Breast epithelium (tissue), 4 donors: ENCODE measurements around the gene JPH3. TPM values are rescaled to one million over a fixed set of nuclear protein-coding genes. Genes with fewer than 3 reads are reported as not detected.

Experiments
- DNase-seq, 2 donors: peaks; one replicate each; pipeline ENCODE4 v3.0.0-alpha.2; 2019; ENCODE audit warnings: low spot score in 2 of 2
- H3K27ac ChIP-seq, 2 donors: fragments of 200-600 bp; sonication (generic) in 1 of 2; one replicate each; pipeline ENCODE4 v1.5.1; 2016 to 2019; ENCODE audit warnings: mild to moderate bottlenecking in 1 of 2
- H3K27me3 ChIP-seq, 2 donors: fragments of 200-600 bp; sonication (generic) in 1 of 2; one replicate each; pipeline versions ENCODE4 v1.5.1 to v1.6.0; 2017 to 2019; ENCODE audit warnings: control low read depth in 1 of 2, mild to moderate bottlenecking in 1 of 2
- H3K36me3 ChIP-seq: fragments of 200-600 bp; one replicate; pipeline ENCODE4 v1.5.1; 2019
- H3K4me1 ChIP-seq, 2 donors: fragments of 200-600 bp; sonication (generic); one replicate each; pipeline ENCODE4 v1.5.1; 2016 to 2019; ENCODE audit warnings: control low read depth in 1 of 2
- H3K4me3 ChIP-seq, 3 donors: fragments of 200-600 bp; sonication (generic); 1 replicate in 2 of 3; 2 replicates in 1 of 3; pipeline ENCODE4 v1.5.1; 2016 to 2019; ENCODE audit warnings: mild to moderate bottlenecking in 3 of 3, moderate library complexity in 2 of 3
- H3K9me3 ChIP-seq, 2 donors: fragments of 200-600 bp; sonication (generic) in 1 of 2; one replicate each; pipeline ENCODE4 v1.5.1; 2016 to 2019; ENCODE audit warnings: control low read depth in 1 of 2
- CTCF ChIP-seq, 3 donors: fragments of 450-650 bp; IDR thresholded peaks; one replicate each; pipeline ENCODE4 v1.5.1; 2016 to 2017; ENCODE audit warnings: antibody characterized with exemption in 3 of 3, mild to moderate bottlenecking in 3 of 3, moderate library complexity in 3 of 3
- POLR2A ChIP-seq: fragments of 450-650 bp; IDR thresholded peaks from one replicate; pipeline ENCODE4 v1.6.1; 2016; ENCODE audit warnings: antibody characterized with exemption, mild to moderate bottlenecking, moderate library complexity
- POLR2AphosphoS5 ChIP-seq, 3 donors: sonication (generic); formaldehyde crosslinking; IDR thresholded peaks; one replicate each; pipeline ENCODE4 v1.6.1; 2017; ENCODE audit warnings: antibody characterized with exemption in 3 of 3
- intact Hi-C: fragments of 100-400 bp; cut with DNase I; formaldehyde crosslinking; loops from one replicate; pipeline ENCODE4 v1.15.1; 2023; ENCODE audit warnings: low total_unique reads
- total RNA-seq, 3 donors: library from RNA; depleted of rRNA; stranded (reverse); fragments of >200 nt; gene quantifications; one replicate each; pipeline ENCODE4 v1.1.0, GENCODE V29; 2016

Gene JPH3
- total RNA-seq, 3 donors from 2014 or later, result 0.33 TPM; not detected in 2

DNA sequence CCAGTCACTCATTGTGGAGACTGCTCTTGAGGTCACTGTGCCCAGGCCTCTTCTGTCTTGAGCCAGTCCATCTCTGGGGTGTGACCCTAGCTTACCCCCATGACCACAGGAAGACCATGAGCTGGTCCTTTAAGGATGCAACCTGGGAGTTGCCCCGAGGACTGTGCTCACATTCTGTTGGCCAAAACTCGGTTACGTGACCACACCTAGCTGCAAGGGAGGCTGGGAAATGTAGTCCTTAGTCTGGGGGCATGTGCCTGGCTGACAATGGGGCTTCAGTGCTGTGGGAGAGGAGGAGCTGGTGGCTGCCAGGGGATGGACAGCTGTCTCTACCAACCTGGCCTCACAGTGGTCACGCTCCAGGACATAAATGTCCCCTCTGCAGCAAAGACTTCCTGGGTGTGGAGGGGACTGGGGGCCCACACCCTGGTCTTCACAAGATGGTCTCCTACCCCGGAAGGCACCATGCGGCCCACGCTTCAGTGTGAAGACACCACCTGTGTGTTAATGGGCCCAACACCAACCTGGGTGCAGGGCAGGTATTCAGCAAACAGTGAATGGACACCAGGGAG lies 55.4 kb downstream of the JPH3 start:
- intact Hi-C loops, result no loop called here
- Histone ChIP-seq H3K27me3 (peaks cover 0 to 56% of the 10 kb centered on the region in 2 donors), H3K4me1 (no peaks in the 10 kb centered on the region)

GRCh38 chr16:87658564-87659225 lies 56.4 kb downstream of the JPH3 start:
- intact Hi-C loops, result no loop called here
- no peak for DNase-seq
- H3K9me3 ChIP-seq, result peaks cover 0 to 4% of the 10 kb centered on the region in 2 donors
- peaks cover 0 to 58% of the 10 kb centered on the region in 2 donors for H3K27me3 ChIP-seq
- H3K4me1 ChIP-seq, result no peaks in the 10 kb centered on the region
- H3K36me3 ChIP-seq, result no peaks in the 10 kb centered on the region
- no peak overlapping the region for H3K4me3 ChIP-seq
- no peak overlapping the region for H3K27ac ChIP-seq
- TF ChIP-seq POLR2AphosphoS5 (IDR thresholded peaks at IDR 0.05) (no peak), CTCF (IDR thresholded peaks at IDR 0.05) (no peak), POLR2A (no peak)

More for the DNA sequence above, 55.4 kb downstream of the JPH3 start:
- no peak overlapping the region for H3K27ac ChIP-seq
- no peaks in the 10 kb centered on the region for H3K36me3 ChIP-seq
- TF ChIP-seq POLR2A, result no peak
- TF ChIP-seq CTCF (IDR thresholded peaks at IDR 0.05), result no peak
- TF ChIP-seq POLR2AphosphoS5 (IDR thresholded peaks at IDR 0.05), result no peak
- DNase-seq, result no peak
- H3K9me3 ChIP-seq, result peaks cover 0 to 4% of the 10 kb centered on the region in 2 donors
- H3K4me3 ChIP-seq, result no peak overlapping the region

- TF ChIP-seq POLR2AphosphoS5 (IDR thresholded peaks at IDR 0.05), result no peak
- no peak for TF ChIP-seq POLR2A
- no peak for TF ChIP-seq CTCF (IDR thresholded peaks at IDR 0.05)
- intact Hi-C loops, result loop anchor here (5.0 kb wide), 1 partner anchor 1896 kb away; no protein-coding TSS in a partner anchor
- DNase-seq, result no peak
- peaks cover 0 to 51% of the 10 kb centered on the region in 2 donors for H3K27me3 ChIP-seq
- no peak overlapping the region for H3K27ac ChIP-seq
- peaks cover 0 to 4% of the 10 kb centered on the region in 2 donors for H3K9me3 ChIP-seq
- H3K4me3 ChIP-seq, result no peak overlapping the region
- no peaks in the 10 kb centered on the region for H3K4me1 ChIP-seq
- H3K36me3 ChIP-seq, result no peaks in the 10 kb centered on the region
Observed at GRCh38 chr16:87661561-87661960, 59.3 kb downstream of the JPH3 start.

DNA sequence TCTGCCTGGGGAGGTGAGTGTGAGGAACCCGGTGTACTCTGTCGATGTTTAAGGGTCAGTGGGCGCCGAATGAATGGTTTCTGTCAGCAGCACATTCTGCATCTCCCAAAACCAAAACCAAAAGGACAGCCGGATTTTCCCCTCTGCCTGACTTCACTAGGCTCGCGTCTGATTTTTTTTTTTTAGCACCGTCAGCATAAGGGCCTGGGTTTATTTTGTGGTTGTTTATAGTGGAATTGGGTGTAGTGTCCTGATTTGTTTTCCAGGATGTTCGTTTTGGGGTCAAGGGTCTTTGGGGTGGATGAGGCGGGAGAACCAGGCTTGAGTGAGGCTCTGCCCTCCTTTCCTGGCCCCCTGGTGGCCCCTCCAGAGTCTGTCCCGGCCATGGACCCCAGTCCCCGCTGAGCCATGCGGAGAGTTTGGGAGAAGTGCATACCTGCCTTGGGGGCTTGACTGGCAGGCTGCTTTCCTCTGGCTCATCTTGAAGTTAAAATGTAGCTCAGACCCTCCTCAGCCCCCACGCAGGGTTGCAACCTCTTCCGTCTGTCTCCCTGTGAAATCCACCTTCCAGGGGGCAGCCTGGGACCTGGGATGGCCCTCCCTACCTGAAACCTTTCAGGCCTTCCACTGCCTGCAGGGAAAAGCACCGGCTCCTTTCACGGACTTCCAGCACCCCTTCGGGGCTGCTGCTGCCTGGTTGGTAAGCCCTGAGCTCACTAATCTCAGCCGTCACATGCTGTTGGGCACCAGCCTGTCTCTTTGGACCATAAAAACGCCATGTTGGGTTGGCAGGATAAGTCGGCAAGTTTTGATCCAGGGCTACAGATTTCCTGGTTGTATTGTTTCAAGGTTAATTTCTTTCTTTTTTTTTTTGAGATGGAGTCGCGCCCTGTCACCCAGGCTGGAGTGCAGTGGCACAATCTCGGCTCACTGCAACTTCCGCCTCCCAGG lies 60.2 kb downstream of the JPH3 start:
- Histone ChIP-seq H3K4me3 (no peak overlapping the region), H3K9me3 (peaks cover 0 to 4% of the 10 kb centered on the region in 2 donors), H3K27ac (no peak overlapping the region), H3K27me3 (peaks cover 0 to 56% of the 10 kb centered on the region in 2 donors), H3K36me3 (no peaks in the 10 kb centered on the region), H3K4me1 (no peaks in the 10 kb centered on the region)
- no peak for DNase-seq
- TF ChIP-seq POLR2AphosphoS5 (IDR thresholded peaks at IDR 0.05) (no peak), CTCF (IDR thresholded peaks at IDR 0.05) (no peak), POLR2A (no peak)
- intact Hi-C loops, result loop anchor here (5.0 kb wide), 1 partner anchor 1895 kb away; no protein-coding TSS in a partner anchor
